ENCODE results near the gene IFIT2. TPM values are rescaled to one million over a fixed set of nuclear protein-coding genes. Genes with fewer than 3 reads are reported as not detected.
A peak's percentile ranks its signal among the peaks of the same experiment; 100 is the strongest.

The IFIT2 gene
- total RNA-seq, 1 donor from 2014 or later, result 0.85 TPM

DNA sequence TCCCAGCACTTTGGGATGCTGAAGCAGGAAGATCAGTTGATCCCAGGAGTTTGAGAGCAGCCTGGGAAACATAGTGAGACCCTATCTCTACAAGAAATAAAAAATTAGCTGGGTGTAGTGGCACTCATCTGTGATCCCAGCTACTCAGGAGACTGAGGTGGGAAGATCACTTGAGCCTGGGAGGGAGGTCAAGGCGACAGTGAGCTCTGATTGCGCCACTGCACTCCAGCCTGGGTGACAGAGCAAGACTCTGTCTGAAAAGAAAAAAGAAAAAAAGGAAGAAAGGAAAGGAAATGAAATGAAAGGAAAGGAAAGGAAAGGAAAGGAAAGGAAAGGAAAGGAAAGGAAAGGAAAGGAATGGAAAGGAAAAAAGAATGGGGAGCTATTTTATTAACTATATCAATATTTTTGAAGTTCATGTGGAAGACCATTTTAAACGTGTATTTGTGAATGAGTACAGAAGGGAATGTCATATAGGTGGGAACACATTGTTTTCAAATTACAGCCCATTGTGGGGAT lies 7.1 kb upstream of the IFIT2 start:
- Histone ChIP-seq H3K27me3 (no peaks in the 10 kb centered on the region), H3K36me3 (no peaks in the 10 kb centered on the region), H3K4me3 (no peak overlapping the region), H3K4me1 (peaks cover 5 to 7% of the 10 kb centered on the region in 2 donors), H3K27ac (no peak overlapping the region), H3K9me3 (peaks cover 0 to 2% of the 10 kb centered on the region in 2 donors)
- intact Hi-C loops (cut with DNase I), result no loop called here
- TF ChIP-seq CTCF (IDR thresholded peaks at IDR 0.05), result no peak
- no peak for DNase-seq (ENCODE audit: low spot score in 2 of 2)

DNA sequence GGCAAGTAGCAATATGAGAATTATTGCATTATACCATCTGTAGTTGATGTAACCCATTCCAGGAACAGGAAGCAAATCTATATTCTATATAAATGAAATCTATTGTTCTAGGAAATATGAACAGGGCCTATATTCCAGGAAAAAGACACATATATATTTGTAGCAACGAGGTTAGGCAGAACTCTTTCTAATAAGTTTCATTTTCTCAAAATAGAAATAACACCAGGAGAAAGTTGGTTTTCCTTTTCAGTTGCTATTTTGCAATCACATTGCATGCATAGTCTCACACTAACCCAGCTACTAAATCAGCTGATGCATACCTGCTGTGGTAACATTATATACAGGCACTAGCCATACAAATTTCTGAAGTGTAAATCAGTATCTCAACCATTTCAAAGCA lies 6.2 kb upstream of the IFIT2 start:
- intact Hi-C loops (cut with DNase I), result no loop called here
- TF ChIP-seq CTCF (IDR thresholded peaks at IDR 0.05), result no peak
- DNase-seq (ENCODE audit: low spot score in 2 of 2), result no peak
- Histone ChIP-seq H3K27me3 (no peaks in the 10 kb centered on the region), H3K4me1 (peaks cover 5 to 7% of the 10 kb centered on the region in 2 donors), H3K4me3 (peak overlapping the region in 1 of 2 donors; percentile 5), H3K27ac (peak overlapping the region; percentile 45 to 81), H3K36me3 (no peaks in the 10 kb centered on the region), H3K9me3 (peaks cover 0 to 2% of the 10 kb centered on the region in 2 donors)

- no peak for TF ChIP-seq CTCF (IDR thresholded peaks at IDR 0.05)
- H3K27ac ChIP-seq, result peak overlapping the region; percentile 45 to 81
- H3K27me3 ChIP-seq, result no peaks in the 10 kb centered on the region
- peak overlapping the region in 1 of 2 donors; percentile 5 for H3K4me3 ChIP-seq
- H3K9me3 ChIP-seq, result peaks cover 0 to 2% of the 10 kb centered on the region in 2 donors
- no peaks in the 10 kb centered on the region for H3K36me3 ChIP-seq
- DNase-seq (ENCODE audit: low spot score in 2 of 2), result no peak
- peaks cover 5 to 7% of the 10 kb centered on the region in 2 donors for H3K4me1 ChIP-seq
- intact Hi-C loops (cut with DNase I), result no loop called here
Measured at GRCh38 chr10:89296220-89296648, 5.6 kb upstream of the IFIT2 start.

- Histone ChIP-seq H3K27me3 (no peaks in the 10 kb centered on the region), H3K36me3 (no peaks in the 10 kb centered on the region), H3K9me3 (peaks cover 0 to 2% of the 10 kb centered on the region in 2 donors), H3K27ac (no peak overlapping the region), H3K4me3 (no peak overlapping the region), H3K4me1 (peaks cover 7% of the 10 kb centered on the region in 2 donors)
- intact Hi-C loops (cut with DNase I), result no loop called here
- DNase-seq (ENCODE audit: low spot score in 2 of 2), result no peak
- no peak for TF ChIP-seq CTCF (IDR thresholded peaks at IDR 0.05)
Measured at GRCh38 chr10:89297356-89297755, 4.5 kb upstream of the IFIT2 start.

- peaks cover 7 to 11% of the 10 kb centered on the region in 2 donors for H3K4me1 ChIP-seq
- no peaks in the 10 kb centered on the region for H3K27me3 ChIP-seq
- H3K9me3 ChIP-seq, result peaks cover 0 to 2% of the 10 kb centered on the region in 2 donors
- no peak for TF ChIP-seq CTCF (IDR thresholded peaks at IDR 0.05)
- H3K36me3 ChIP-seq, result no peaks in the 10 kb centered on the region
- no peak overlapping the region for H3K4me3 ChIP-seq
- no peak for DNase-seq (ENCODE audit: low spot score in 2 of 2)
- no peak overlapping the region for H3K27ac ChIP-seq
- intact Hi-C loops (cut with DNase I), result no loop called here
Measured at GRCh38 chr10:89297791-89298190, 4.1 kb upstream of the IFIT2 start.

DNA sequence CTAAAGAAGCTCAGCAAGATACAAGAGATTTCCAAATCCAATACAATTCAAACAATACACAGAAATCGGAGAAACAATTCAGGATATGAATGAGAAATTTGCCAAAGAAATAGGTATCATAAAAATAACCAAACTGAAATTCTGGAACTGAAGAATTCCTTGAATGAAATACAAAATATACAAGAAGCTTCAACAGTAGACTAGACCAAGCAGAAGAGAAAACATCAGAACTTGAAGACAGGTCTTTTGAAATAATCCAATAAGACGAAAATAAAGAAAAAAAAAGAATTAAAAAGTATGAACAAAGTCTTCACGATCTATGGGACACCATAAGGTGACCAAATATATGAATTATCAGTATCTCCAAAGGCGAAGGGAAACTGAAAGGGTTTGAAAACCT lies 2.8 kb upstream of the IFIT2 start:
- TF ChIP-seq CTCF (IDR thresholded peaks at IDR 0.05), result no peak
- H3K9me3 ChIP-seq, result peaks cover 0 to 2% of the 10 kb centered on the region in 2 donors
- no peak overlapping the region for H3K27ac ChIP-seq
- H3K4me1 ChIP-seq, result peaks cover 11 to 21% of the 10 kb centered on the region in 2 donors
- H3K4me3 ChIP-seq, result no peak overlapping the region
- no peaks in the 10 kb centered on the region for H3K36me3 ChIP-seq
- intact Hi-C loops (cut with DNase I), result no loop called here
- no peaks in the 10 kb centered on the region for H3K27me3 ChIP-seq
- DNase-seq (ENCODE audit: low spot score in 2 of 2), result no peak
